Stimulated activated CD8-positive, alpha-beta memory T cell treated with anti-CD3 and anti-CD28 coated beads, Interleukin-7, amount 100 ng/mL, for 1 hour (primary cell): ENCODE data around the gene KRTAP11-1.

Source experiments
- DNase-seq, 2 donors: peaks; one replicate each; pipeline ENCODE4 v3.0.0-alpha.2; 2020; ENCODE audit warnings: low read depth in 2 of 2

KRTAP11-1 gene

DNA sequence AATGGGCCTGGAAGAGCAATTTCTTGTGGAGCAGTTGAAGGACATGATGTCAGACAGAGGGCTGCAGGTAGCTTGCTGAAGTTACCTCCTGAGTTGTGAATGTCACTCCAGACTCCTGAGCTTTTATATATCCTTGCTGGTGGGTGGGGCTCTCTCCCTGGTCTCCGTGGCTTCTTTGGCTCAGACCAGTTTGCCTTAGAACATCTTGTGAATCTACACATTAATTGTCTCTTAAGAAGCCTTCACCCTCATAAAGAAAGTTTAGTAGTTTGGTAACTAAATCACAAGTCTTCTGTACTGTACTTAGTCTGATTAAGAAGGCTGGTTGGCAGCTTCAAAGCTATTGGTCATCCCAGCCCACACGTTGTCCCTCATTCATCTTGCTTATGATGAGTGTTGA lies at the start of gene KRTAP11-1:
KRTAP11-1 (minus strand) TSS at position 101 of the 400 bp plus-strand sequence; CDS start at position 45, 56 bp downstream.
- DNase-seq = no peak

GRCh38 chr21:30924146-30924700 lies 42.8 kb upstream of the KRTAP11-1 start:
- no peak for DNase-seq

- no peak for DNase-seq
Measured at GRCh38 chr21:30921129-30921528, 39.7 kb upstream of the KRTAP11-1 start.

- no peak for DNase-seq
Measured at GRCh38 chr21:30917557-30917956, 36.2 kb upstream of the KRTAP11-1 start.

DNA sequence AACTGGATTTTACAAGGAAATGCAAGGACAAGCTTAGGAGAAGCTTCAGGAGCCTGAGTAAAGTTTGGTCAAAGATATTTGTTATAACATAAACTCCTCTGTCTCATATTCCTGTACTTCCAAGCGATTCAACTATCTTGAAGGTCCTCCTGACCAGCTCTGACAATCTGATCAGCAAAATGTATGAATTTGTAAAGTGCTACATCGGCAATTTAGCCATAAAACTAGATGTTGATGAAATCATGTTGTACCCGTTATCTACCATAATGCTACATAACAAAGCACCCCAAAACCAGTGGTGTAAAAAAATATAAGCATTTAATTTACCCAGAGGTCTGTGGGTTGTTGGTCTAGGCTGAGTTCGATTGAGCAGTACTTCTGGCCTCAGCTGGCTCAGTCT lies 19.5 kb upstream of the KRTAP11-1 start:
- DNase-seq = no peak

DNA sequence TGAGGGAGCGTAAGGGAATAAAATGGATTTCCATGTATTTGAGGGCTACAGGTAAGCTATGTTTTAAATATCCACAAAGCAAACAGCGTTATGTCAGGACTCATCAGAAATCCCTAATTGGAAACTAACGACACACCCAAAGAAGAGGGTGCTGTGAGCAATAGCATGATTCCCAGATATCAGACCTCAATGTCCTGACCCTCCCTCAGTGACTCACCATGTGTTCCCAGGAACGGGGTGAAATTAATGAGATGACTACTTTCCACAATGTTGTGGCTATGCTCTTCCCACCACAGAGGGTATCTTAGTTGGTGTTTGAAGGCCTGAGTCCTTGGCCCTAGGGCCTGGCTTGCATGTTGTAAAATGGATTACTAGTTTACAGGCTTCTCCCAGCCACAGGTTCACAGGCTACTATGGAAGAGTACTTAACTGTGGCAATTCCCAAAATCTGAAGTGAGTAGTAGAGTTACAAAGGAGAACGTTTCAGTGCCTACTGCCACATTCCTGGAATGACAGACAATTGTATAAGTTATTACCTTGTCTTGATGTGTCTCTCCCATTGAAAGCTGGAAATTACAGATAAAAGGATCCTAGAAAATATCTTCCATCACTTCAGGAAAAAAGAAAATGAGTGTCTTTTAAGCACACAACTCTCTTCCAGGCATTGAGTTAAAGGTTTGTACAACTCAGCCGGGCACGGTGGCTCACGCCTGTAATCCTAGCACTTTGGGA lies 1.7 kb upstream of the KRTAP11-1 start:
- no peak for DNase-seq

GRCh38 chr21:30880914-30881313 lies 466 bp downstream of the KRTAP11-1 start:
- no peak for DNase-seq

DNA sequence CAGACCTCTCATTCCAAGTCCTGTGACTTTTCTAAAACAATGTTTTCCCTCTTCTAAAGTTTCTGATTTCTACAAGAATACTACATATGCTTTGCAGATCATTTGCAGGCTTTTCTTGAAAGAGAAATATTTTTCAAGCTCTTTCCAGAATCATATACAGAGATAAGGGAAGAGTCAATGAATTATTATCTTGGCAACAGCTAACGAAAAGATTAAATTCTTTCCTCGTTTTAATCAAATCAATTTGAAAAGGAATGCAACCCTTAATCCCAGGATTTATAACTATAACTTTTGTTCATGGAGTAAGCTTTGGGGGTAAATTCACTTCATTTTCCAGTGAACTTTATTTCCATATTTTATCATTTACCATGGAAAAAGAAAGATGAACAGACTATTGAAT lies 6.9 kb downstream of the KRTAP11-1 start:
- no peak for DNase-seq

DNA sequence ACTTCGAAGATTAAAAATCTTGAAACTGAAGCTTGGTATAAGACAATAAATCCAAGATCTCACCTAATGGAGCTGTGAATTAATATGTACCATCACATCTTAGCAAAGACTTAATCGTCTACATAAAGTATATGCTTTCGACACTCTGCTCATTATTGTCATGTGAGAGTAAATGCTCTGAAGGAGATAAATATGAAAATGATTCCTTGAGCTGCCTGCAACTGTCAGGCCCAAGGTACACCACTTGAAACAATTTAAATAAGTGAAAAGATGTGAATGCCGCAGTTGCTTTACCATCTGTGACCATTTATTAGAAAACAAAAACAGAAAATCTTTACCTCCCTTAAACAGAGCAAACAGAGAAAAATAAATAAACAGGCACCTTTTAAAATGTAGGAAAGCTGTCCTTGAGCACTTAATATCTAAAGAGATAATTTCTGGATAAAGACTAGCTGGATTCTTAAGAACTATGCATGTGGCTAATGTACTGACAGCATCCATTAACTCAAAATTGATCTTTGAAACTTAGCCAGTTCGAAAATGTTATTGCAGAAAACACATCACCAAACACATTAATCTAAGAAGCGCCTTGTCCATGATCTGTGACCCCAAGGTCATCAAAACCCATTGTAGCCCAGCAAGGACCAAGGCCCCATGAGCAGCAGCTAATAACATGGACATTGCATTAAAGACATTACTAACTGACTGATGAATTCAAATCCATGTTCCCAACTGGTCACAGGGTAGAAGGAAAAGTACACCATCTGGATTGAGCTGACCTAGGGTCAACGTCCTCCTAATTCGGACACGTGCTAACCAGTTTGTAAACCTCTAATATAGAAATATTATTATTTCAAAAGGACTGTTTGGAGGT lies 33.5 kb downstream of the KRTAP11-1 start:
- no peak for DNase-seq

DNA sequence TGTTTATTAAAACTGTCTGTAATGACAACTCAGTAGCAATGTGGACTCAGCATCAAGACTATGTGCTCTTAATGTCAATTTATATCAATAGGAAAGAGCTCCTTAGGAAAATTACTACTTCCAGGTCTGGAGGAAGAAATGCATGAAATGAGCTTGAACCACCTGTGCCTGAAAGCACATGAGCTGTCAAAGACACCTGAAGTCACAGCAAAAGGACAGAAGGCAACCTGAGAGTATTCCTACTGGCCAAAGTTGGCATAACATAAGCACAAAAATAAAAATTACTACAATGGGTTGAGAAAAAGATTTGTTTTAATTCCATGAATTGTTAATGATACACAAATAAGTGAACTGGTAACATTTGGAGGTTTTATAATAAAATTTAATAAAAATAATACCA lies 38.4 kb downstream of the KRTAP11-1 start:
- no peak for DNase-seq

- no peak for DNase-seq
Measured at GRCh38 chr21:30839304-30839703, 42.1 kb downstream of the KRTAP11-1 start.

DNA sequence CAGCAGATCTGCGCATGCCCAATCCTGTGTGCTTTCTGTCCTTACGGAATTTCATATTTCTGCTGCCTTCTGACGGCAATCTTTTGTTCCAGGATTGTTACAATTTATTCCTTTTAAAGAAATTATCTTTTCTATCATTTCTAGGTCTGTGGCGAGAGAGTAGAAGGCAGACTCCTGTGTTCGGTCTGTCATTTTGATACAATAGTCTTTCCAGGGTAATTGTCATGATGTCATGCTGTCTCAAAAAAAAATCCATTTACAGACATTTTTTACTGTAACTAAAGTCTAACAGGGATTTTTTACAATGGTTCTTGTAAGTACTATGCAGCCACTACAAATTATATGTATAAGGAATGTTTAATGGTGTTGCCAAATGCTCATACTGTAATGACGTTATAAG lies 42.8 kb downstream of the KRTAP11-1 start:
- DNase-seq = no peak

DNA sequence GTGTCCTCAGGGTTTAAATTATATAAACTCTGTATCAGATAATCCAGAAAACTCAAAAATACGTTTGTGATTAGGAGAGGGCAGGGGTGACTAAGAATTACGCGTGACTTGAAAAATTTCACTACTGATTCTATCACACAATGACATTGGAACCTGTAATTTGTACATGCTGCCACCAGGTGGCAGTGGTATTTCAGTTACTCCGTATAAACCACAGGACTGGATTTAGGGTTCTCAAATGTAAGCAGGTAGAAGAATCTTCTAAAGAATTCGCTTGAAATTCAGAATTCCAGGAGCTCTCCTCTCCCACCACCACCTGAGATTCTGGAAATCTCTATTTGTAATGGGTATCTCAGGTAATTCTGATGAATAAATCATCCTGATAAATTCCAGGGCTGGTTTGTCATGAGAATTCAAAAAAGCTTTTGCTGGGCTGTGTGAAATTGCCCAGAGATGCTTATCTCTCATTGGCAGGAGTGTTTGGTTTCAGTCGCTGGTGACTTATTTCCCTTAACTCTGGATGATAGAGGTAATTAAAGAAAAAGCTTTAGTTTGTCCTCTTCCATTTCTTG lies 50.1 kb downstream of the KRTAP11-1 start:
- peak in 1 of 2 donors; percentile 2 for DNase-seq
